HL-60 (cell line): ENCODE data around the gene TAAR2.

ENCODE experiments used
- DNase-seq, 2 experiments: peaks; one replicate each; pipeline ENCODE4 v3.0.0-alpha.2; 2010 to 2020; ENCODE audit warnings: low read depth in 1 of 2, low spot score in 1 of 2
- H3K27ac ChIP-seq: fragments of 250-450 bp; sonication (Bioruptor Pico); replicated peaks from 2 replicates; pipeline ENCODE4 v1.5.1; 2020; ENCODE audit warnings: mild to moderate bottlenecking, moderate library complexity
- H3K27me3 ChIP-seq: fragments of 250-450 bp; sonication (Bioruptor Pico); 2 replicates; pipeline ENCODE4 v1.5.1; 2021; ENCODE audit warnings: mild to moderate bottlenecking, moderate library complexity; ENCODE audit not compliant: insufficient read depth, poor library complexity, severe bottlenecking
- H3K4me3 ChIP-seq: replicated peaks from 2 replicates; pipeline ENCODE4 v1.5.1; 2011; ENCODE audit warnings: mild to moderate bottlenecking, control low read depth, low read length; ENCODE audit not compliant: insufficient read depth
- GABPA ChIP-seq: IDR thresholded peaks from 2 replicates; pipeline ENCODE4 v1.6.1; 2012; ENCODE audit warnings: low read depth
- POLR2AphosphoS5 ChIP-seq: IDR thresholded peaks from 2 replicates; pipeline ENCODE4 v1.6.1; 2012; ENCODE audit warnings: low read depth
- REST ChIP-seq: IDR thresholded peaks from 2 replicates; pipeline ENCODE4 v1.6.1; 2012; ENCODE audit warnings: low read depth; ENCODE audit not compliant: insufficient replicate concordance
- SPI1 ChIP-seq: IDR thresholded peaks from 2 replicates; pipeline ENCODE4 v1.6.1; 2012; ENCODE audit warnings: low read depth, mild to moderate bottlenecking, borderline replicate concordance
- TF ChIP-seq, protein P1 (sequence below): IDR thresholded peaks from one replicate; pipeline ENCODE4 v1.5.1; 2011; ENCODE audit warnings: low read length, control low read depth, inconsistent platforms; ENCODE audit not compliant: insufficient read depth

TAAR2 gene

DNA sequence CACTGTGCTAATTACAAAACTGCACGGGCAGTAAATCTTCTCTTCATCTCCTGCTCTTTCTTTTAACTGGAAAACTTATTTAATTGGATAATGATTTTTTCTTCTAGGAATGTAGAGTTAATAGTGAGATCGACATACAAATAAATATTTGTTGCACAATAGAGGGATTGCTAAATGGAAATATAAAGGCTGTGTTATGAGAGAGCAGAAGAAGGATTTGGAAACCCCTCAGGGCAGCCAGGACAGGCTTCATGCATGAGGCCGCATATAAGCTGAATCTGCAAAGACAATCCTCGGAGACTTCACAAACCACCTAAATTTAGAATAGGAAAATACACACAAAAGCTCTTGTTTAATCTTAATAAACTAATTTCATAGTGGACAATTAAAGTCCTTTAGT, 37.8 kb upstream of the TAAR2 start:
- Histone ChIP-seq H3K27me3 (no peaks in the 10 kb centered on the region), H3K27ac (no peak overlapping the region), H3K4me3 (no peak overlapping the region)
- TF ChIP-seq SPI1 (no peak), REST (no peak), POLR2AphosphoS5 (no peak), GABPA (no peak)
- TF ChIP-seq, protein P1, sequence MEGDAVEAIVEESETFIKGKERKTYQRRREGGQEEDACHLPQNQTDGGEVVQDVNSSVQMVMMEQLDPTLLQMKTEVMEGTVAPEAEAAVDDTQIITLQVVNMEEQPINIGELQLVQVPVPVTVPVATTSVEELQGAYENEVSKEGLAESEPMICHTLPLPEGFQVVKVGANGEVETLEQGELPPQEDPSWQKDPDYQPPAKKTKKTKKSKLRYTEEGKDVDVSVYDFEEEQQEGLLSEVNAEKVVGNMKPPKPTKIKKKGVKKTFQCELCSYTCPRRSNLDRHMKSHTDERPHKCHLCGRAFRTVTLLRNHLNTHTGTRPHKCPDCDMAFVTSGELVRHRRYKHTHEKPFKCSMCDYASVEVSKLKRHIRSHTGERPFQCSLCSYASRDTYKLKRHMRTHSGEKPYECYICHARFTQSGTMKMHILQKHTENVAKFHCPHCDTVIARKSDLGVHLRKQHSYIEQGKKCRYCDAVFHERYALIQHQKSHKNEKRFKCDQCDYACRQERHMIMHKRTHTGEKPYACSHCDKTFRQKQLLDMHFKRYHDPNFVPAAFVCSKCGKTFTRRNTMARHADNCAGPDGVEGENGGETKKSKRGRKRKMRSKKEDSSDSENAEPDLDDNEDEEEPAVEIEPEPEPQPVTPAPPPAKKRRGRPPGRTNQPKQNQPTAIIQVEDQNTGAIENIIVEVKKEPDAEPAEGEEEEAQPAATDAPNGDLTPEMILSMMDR, result no peak
- no peak for DNase-seq

DNA sequence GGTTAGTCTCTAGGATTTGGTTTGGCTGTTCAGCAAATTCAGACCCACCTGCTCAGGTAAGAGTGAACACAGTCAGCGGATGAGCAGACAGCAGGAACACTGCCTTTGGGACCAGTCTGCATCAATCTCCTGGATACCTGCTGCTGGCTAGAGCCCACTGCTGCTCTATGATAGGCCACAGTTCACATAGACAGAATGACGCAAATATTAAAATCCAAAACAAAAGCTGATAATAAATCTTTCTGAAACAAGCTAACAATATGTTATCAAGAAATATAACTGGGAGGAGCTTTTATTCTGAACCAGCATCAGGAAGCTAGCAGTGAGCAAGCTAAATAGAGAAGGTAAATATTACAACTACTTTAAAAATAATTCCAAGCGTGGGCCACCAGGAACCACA, 35.0 kb upstream of the TAAR2 start, which contains the start of gene TAAR1:
TSS of gene TAAR1 (minus strand) at position 101 of the 400 bp plus-strand sequence. CDS start 13,179 bp downstream, outside the sequence.
- TF ChIP-seq SPI1, result no peak
- TF ChIP-seq GABPA, result no peak
- no peak for TF ChIP-seq POLR2AphosphoS5
- no peak for TF ChIP-seq REST
- TF ChIP-seq, protein P1, result no peak
- DNase-seq, result no peak
- Histone ChIP-seq H3K4me3 (no peak within 1 kb of the TSS), H3K27me3 (no peaks in the 10 kb centered on the region), H3K27ac (no peak within 1 kb of the TSS)

- DNase-seq, result no peak
- Histone ChIP-seq H3K27me3 (peaks cover 2% of the 10 kb centered on the region), H3K27ac (no peak overlapping the region), H3K4me3 (no peak overlapping the region)
- TF ChIP-seq POLR2AphosphoS5 (no peak), GABPA (no peak), SPI1 (no peak), REST (no peak)
- TF ChIP-seq, protein P1, result no peak
Measured at GRCh38 chr6:132651062-132651461, 27.0 kb upstream of the TAAR2 start.
